ENCODE measurements around the gene NDUFAF3.
A peak's percentile ranks its signal among the peaks of the same experiment; 100 is the strongest.

Gene NDUFAF3, protein sequence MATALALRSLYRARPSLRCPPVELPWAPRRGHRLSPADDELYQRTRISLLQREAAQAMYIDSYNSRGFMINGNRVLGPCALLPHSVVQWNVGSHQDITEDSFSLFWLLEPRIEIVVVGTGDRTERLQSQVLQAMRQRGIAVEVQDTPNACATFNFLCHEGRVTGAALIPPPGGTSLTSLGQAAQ

DNA sequence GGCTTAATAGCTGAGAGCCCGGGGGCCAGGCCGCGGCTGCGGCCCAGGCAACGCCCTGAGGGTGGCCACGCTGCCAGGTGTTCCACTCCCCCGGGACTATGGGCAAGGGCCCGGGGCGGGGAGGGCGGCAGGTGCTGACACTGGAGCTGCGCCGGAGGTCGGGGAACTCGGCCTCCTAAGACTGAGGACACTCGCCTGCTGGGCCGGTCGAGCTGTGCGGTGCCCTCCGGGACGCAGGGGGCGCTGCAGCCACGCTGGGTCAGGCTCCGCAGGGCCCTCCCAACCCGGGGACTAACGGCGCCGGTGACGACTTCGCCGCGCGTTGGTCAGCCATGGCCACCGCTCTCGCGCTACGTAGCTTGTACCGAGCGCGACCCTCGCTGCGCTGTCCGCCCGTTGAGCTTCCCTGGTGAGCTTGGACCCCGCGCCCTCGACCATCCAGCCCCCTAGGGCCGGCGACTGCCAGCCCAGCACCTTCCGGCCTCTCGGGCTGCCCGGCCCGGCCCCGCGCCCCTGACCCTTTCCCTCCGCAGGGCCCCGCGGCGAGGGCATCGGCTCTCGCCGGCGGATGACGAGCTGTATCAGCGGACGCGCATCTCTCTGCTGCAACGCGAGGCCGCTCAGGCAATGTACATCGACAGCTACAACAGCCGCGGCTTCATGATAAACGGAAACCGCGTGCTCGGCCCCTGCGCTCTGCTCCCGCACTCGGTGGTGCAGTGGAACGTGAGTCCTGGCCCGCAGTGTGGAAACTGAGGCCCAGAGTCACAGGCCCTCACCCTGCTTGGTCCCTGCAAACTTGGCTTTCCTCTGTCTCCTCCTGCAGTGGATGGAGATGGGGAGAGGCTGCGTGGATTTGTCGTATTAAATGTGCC lies at the start of gene NDUFAF3:
Gene NDUFAF3, plus strand, starts transcription at position 309 of the 875 bp plus-strand sequence. Its CDS starts 24 bp downstream, at position 333.
- peak; percentile 86 to 89 for DNase-seq

DNA sequence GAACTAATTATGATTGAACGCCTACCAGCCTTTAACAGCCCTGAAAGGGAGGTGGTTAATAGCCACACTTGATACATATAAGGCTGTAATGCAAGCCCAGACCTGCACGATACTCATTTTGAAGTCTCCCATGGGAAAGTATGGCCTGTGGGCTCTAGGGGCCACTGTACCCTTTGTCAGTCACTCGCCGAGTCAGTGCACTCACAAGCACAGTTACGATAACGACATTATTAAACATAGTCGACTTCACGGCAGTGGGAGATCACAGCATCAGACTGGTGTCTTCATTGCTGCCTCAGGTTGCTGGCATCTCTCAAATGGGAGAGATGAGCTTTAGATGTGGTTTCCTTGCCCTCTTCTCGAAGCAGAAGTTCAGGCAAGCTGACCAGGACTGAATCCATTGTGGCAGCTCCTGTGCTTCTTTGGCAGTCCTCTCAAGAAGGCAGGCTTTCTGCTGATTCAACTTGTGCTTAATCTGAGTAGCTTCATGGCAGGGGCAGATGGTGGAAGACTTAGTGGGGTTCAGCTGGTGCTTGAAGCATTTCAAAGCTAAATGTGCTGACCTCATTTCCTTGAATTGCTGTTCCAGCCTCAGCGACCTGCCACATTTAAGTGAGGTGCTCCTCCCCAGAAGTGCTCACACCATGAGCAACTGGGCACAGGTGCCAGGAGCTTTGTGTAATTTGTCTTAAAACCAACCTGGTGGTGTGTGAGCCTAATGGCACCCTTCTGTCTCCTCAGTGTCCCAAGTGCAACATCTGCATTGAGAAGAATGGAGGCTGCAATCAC lies 47.7 kb upstream of the NDUFAF3 start:
- no peak for DNase-seq

DNA sequence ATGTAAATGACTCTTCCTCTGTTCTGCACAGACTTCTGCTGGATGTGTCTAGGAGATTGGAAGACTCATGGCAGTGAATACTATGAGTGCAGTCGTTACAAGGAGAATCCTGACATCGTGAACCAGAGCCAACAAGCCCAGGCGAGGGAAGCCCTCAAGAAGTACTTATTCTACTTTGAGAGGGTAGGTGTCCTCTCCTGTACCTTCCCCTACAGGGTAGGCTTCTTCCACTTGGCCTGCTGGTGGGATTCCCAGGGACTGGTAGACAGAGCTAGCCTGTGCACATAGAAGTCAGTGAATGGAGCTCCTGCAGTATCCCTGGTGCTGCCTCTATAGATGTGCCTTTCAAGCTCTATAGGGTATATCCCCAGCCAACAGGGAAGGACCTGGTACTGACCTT lies 42.5 kb upstream of the NDUFAF3 start:
- DNase-seq: no peak

DNA sequence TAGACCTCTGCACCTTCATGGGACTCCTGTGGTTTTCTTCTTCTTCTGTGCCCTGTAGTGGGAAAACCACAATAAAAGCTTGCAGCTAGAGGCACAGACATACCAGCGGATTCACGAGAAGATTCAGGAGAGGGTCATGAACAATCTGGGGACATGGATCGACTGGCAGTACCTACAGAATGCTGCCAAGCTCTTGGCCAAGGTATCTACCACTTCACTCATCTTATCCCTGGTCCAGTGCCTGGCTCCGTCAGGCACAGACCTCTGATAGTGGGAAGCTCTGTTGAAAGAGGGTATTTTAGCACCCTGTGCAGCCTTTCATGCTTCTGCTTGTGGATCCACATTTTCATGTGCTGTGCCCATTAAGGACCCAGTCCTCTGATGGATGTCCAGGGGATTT lies 41.6 kb upstream of the NDUFAF3 start:
- DNase-seq: no peak

DNA sequence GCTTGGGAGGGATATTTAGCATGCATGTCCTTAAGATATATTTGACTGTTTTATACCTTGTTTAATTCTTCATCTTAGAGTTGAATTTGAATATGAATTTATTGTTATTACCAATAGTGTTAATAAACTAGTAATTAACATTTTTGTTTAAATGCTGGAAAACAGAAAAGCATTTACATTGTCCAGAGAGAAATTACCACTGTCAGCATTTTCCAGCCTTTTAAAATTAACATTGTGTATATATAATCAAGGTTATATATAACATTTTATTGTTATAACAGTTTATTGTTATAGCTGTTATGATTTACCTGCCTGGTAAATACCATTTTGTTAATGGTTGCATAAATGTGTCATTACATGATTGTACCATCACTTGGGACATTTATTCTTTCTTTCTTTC lies 39.9 kb upstream of the NDUFAF3 start:
- no peak for DNase-seq

DNA sequence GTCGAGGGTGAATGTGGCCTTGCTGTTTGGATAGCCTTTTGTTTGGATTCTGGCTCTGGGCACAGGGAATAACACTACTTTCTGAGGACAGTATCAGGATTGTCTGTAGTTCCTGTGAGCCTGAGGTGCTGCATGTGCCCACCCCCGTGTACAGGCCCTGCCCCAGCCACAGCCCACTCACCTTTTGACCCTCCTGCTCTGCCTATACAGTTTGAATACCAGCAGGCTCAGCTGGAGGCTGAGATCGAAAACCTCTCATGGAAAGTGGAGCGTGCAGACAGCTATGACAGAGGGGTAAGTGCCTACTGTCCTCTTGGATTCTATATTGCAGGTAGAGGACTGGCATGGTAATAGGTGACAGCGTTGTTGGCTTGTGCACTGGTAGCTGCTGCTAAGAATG lies 39.2 kb upstream of the NDUFAF3 start:
- DNase-seq: no peak

DNA sequence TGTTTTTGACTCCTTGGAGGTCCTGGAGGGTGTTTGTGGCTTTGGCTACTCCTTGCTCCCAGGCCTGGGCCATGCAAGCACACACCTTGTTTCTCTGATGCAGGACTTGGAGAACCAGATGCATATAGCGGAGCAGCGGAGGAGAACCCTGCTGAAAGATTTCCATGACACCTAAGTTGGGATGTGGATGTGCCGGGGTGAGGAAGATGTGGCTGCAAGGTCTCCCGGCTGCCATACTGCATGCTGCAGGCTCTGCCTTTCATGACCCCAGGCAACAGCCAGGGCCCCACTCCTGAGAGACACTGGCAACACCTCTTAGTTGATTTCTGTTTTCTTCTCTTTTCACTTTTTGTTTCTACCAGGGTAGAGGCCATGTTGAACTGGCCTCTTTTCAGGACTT lies 38.8 kb upstream of the NDUFAF3 start:
- no peak for DNase-seq

DNA sequence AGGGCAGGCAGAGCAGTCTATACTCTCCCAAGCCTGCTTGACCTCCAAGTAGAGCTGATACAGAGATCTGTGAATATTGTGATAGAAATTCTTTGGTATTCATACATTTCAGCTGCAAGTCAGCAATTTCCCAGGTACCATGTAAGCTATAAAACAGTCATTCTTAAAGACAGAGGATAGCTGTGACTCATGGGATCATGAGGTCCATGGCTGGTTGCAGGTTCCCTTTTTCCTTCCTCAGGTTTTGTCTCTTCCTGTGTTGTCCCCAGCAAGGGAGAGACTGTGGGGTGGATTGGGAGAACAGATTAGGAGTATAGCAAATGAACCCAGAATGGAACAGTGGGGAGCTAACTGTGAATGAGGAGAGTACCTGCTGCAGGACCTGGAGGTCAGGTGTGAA lies 37.3 kb upstream of the NDUFAF3 start:
- DNase-seq: no peak

DNA sequence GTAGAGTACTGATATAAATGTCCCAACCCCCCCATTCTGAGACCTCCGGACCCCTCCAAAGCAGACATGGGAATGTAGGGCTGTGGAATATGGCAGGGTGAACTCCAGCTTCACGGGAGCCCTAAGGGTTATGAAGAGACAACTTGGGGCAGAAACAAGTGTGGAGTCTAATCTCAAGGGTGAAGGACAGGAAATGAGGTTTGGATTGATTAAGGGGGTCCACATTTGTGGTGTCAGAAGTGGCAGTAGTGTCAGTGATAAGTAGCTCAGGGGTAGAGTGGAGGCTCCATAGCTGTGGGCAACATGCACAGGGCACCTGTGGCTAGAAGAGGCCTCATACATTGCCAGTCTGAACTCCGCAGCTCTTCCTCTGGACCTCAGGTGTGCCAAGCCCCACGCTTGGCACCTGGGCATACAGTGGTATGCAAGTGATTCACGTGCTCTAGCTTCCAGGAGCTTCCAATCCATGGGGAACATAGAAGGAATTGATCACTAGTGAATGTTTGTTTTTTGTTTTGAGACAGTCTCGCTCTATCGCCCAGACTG lies 36.0 kb upstream of the NDUFAF3 start:
- no peak for DNase-seq

DNA sequence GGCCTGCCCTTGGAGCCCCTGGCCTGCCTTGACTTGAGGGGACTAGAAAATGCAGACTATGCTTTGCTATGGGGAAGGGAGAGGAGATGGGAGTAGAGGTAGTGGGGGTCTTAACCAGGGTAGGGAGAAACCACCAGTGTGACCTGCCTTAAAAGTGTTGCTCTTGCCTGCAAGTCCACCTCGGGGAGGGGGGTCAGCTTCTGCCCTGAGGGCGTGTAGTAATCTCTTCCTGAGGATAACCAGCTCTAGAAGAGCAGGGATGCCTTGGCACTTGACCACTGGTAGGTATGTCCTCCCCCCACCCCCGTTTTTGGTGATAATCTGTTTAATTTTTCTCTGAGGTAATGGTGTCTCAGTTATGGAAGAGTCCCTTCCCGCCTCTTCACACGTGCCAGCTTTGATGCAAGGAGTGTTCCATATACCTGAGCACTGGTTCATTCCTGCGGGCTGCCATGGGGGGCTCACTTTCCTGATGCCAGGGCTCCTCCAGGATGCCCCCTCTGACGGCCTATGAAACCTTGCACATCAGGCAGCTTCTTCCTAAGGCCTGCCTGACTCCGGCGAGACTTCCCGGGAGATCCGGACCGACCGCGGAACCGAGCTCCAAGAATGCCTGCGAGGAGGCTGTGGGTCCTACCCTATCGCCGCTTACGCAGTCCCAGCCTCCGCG lies 32.7 kb upstream of the NDUFAF3 start:
- DNase-seq: no peak

DNA sequence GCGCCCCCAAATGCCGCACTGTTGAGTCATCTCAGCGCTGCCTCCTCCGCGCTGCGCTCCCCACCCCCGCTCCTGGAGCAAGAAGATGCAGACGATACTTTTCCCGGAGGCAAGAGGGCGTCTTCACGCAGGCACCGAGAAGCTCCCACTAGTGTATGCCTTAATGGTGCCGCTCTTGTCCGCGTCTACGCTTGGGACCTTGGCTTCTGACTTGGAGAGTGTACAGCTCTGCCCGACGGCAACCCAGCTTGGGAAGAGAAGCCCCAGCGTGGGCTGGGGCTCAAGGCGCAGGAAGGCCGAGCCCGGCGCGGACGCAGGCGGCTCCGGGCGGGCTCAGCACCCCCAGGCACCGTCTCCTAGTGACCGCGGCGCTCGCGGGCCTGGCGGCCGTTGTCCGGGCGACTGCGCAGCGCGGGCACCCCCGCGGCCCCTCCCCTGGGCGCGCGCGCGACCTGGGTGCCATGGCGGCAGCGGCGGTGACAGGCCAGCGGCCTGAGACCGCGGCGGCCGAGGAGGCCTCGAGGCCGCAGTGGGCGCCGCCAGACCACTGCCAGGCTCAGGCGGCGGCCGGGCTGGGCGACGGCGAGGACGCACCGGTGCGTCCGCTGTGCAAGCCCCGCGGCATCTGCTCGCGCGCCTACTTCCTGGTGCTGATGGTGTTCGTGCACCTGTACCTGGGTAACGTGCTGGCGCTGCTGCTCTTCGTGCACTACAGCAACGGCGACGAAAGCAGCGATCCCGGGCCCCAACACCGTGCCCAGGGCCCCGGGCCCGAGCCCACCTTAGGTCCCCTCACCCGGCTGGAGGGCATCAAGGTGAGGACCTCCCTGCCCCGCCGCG lies 31.9 kb upstream of the NDUFAF3 start, which contains the start of gene P4HTM:
Gene P4HTM, plus strand, starts transcription at position 446 of the 840 bp plus-strand sequence. Its CDS starts 16 bp downstream, at position 462.
- DNase-seq: peak in 1 of 2 experiments; percentile 44

DNA sequence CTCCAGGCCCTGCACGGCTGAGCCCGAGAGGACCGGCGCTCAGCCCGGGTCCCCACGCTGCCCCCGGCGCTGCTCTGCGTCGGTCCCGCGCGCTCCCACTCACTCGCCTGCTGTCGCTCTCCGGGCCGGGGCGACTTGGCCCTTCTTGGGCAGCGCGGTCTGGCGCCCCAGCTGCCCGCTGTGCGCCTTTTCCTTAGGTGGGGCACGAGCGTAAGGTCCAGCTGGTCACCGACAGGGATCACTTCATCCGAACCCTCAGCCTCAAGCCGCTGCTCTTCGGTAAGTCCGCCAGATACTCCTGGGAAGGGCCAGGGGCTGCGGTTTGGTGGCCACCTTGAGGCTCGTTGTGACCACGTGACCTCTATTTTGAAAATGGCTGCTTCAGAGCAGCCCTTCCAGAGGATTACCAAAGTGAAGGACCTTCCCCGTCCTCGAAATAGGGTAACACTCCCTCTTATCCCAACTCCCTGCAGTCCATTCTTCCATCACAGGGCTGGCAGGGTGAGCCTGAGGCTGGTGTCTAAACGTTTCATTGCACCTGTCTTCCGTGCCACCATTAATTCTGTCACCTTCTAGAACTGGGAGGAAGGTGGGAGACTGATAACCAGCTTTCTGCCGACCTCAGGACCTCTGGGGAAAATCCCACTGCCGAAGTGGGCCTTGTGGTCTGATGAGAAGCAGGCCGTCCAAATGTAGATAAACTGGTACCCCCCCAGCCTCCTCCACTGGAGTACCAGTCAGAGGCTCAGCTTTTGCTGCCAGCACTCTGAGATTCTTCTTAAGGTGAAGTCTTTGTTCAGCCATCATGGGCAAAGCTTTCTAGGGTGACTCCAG lies 31.1 kb upstream of the NDUFAF3 start:
- DNase-seq: no peak

DNA sequence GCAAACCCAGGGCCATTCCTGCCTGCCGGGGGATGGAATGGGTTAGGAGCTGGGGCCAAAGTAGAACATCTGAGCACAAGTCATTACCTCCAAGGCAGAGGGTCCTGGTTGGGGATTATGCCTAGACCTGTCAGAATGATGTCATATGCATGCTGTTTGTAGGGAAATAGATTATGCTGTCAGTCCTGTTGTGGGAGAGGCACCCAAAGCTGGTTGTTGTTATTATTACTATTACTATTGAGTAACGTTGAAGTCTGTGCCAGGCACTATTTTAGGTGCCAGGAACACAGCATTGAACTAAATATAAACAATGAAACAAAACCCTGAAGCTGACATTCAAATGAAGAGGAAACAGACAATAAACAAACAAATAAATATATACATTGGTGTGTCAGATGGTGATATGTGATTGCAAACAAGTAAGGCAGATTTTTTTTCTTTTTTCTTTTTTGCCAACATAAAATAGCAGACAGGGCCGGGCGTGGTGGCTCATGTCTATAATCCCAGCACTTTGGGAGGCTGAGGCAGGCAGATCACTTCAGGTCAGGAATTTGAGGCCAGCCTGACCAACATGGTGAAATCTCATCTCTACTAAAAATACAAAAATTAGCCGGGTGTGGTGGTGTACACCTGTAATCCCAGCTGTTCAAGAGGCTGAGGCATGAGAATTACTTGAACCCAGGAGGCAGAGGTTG lies 29.9 kb upstream of the NDUFAF3 start:
- no peak for DNase-seq

DNA sequence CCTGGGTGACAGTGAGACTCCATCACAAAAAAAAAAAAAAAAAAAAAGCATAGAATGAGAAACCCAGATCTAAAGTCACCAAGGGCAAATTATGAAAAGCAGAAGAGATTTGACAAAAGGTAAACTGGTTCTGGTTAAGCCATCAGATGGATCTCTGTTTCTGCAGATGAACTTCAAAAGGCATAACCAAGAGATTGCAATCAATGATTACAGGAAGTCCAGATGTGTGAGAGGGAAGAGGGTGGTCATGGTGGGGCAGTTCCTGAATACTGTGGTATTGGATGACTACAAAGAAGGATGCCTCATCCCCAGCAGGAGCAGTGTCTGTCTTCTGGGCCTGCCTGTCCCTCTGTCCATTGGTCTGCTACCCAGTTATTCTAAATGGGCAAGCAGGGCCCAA lies 28.1 kb upstream of the NDUFAF3 start:
- no peak for DNase-seq

DNA sequence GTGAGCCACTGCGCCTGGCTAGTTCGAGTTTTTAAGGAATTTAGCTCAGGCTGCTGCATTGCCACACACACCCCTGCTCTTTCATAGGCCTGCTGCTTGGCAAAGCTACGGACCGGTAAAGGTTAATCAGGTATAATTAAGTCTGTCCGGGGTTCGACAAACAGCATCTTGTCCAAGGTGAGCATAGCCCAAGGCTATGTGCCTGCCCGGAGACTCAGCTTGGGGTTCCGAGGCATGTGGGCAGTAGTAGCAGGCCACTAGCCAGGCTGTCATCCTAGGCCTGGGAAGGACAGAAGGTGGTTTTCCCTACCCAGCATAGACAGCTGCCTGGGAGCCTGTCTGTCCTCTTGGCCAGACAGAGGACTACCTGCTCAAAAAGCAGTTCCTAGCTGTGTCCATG lies 25.3 kb upstream of the NDUFAF3 start:
- no peak for DNase-seq

DNA sequence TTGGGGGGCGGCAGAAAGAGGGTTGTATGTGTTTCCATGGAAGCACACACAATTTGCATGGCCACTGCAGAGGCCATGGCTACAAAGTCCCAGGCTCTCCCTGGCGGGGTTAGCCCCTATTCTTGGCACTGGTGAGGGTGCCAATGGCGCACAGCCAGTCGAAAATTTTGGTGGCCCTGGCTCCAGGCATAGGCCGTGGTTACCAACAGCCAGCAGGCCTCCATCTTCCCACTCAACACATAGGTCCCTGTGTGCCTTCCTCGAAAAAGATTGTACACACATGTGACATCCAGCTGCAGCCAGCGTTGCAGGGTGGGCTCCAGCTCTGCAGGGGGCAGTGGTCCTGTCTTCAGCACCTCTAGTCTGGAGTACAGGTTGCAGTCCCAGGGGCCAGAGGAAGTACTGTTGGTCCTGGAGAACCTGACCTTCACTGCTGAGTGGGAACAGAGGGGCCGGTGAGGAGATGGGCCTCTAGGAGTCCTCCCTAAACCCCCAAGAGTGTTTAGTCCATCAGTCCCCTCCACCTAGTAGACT lies 24.8 kb upstream of the NDUFAF3 start:
- no peak for DNase-seq

DNA sequence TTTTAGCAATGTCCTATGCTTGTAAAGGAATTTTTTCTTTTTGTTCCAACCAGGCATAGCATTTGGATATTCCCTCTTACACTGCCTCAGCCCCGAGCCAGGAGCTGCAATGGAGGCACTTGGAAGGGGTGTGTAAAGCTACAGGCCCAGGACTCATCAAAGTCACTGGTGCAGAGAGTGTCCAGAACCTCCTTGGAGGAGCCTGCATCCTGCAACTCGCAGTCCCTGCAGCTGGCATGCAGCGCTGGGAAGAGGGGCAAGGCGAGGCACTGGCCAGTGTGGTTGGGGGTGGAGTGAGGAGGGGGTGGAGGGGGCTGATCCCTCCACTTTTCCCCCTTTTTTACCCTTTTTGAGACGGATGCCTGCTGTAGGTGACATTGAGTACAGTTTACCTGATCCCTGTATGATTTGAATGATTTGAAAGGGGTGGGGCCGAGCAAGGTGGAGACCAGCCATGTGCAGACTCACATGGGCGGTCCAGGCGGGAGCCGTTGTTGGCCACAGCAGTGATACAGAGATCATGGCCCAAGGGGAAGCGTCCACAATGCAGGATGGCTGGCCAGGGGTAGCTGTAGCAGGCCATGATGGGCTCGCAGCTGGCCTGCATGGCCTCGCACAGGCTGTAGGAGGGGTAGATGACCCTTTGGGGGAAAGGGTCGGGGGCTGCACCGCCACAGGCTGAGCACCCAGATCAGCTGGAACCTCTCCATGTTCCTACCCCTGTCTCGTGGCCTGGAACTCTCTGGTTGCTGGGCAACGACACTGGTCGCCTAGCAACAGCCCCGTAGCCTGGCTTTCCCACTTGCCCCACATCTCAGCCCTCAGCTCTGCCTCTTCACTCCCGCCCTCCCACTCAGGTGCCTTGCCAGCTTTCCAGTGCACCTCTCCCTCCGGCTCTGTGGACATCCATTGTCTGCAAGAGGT lies 23.9 kb upstream of the NDUFAF3 start:
- peak; percentile 53 to 87 for DNase-seq

DNA sequence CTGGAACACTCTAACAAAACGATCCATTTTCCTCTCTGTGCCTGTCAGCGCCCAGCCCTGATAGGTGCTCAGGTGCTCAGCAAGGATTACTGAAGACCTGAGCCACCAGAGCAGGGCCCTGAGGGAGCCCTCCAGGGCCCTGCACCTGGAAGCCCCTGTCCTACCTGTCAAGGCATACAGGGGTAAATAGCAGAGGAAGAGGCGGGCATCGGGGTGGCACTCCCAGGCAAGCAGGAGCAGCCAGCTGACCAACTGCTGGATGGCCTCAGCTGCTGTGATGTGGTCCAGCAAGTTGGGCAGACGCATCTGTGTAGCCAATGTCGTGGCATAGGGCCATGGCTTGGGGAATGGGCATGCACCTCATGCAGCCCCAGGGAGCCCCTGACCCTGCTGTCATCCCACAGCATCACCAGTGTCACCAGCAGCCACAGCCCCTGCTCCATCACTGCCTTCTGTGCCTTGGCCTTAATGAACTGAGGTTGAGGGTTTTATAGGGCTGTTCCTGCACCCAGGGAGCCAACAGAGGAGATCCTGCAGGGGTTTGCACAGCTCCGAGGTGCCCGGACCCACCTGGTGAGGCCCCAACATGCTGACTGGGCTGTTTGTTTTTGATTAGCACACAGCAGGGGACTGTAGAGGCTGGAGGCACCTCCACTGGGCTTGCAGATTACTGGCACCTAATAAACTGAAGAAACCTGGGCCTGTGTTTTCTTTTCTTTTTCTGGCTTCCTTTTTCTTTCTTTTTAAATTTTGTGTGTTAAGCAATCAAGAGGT lies 22.6 kb upstream of the NDUFAF3 start:
- DNase-seq: no peak
